ENCODE measurements around the gene FLAD1. TPM values are rescaled to one million over a fixed set of nuclear protein-coding genes. Genes with fewer than 3 reads are reported as not detected.

Gene FLAD1
- total RNA-seq, 2 donors from 2014 or later = 25.9 to 30.8 TPM

GRCh38 chr1:154962156-154962749, 20.9 kb upstream of the FLAD1 start:
- ATAC-seq = peak; percentile 11 to 24
- intact Hi-C loops (cut with DNase I) = loop anchor here in 1 of 2 donors (5.0 kb wide), 2 partner anchors 50 to 100 kb away; partner anchors contain the start of gene EFNA4

GRCh38 chr1:154962795-154963330, 20.3 kb upstream of the FLAD1 start:
- intact Hi-C loops (cut with DNase I) = loop anchor here in 1 of 2 donors (5.0 kb wide), 2 partner anchors 49 to 99 kb away; partner anchors contain the start of gene EFNA4
- DNase-seq (no peak), ATAC-seq (no peak)

More at GRCh38 chr1:154962156-154962749, 20.9 kb upstream of the FLAD1 start:
- no peak for DNase-seq

GRCh38 chr1:154963643-154964042, 19.5 kb upstream of the FLAD1 start:
- DNase-seq (no peak), ATAC-seq (no peak)
- intact Hi-C loops (cut with DNase I) = loop anchor here in 1 of 2 donors (5.0 kb wide), 2 partner anchors 49 to 99 kb away; partner anchors contain the start of gene EFNA4

GRCh38 chr1:154964359-154964758, 18.8 kb upstream of the FLAD1 start:
- ATAC-seq (no peak), DNase-seq (no peak)
- intact Hi-C loops (cut with DNase I) = loop anchor here in 1 of 2 donors (5.0 kb wide), 2 partner anchors 48 to 98 kb away; partner anchors contain the start of gene EFNA4

GRCh38 chr1:154966111-154966510, 17.0 kb upstream of the FLAD1 start:
- ATAC-seq (no peak), DNase-seq (no peak)
- intact Hi-C loops (cut with DNase I) = no loop called here

- intact Hi-C loops (cut with DNase I) = no loop called here
- DNase-seq (no peak), ATAC-seq (no peak)
These were observed 15.7 kb upstream of the FLAD1 start for GRCh38 chr1:154967331-154967950.

- ATAC-seq (no peak), DNase-seq (no peak)
- intact Hi-C loops (cut with DNase I) = no loop called here
These were observed 14.4 kb upstream of the FLAD1 start for GRCh38 chr1:154968731-154969130.

- DNase-seq = no peak
- intact Hi-C loops (cut with DNase I) = no loop called here
- ATAC-seq = no peak
These were observed 13.9 kb upstream of the FLAD1 start for GRCh38 chr1:154969246-154969645.

- intact Hi-C loops (cut with DNase I) = no loop called here
- DNase-seq (peak; percentile 51), ATAC-seq (no peak)
These were observed 13.2 kb upstream of the FLAD1 start for GRCh38 chr1:154969860-154970452.

- DNase-seq = peak; percentile 97
- intact Hi-C loops (cut with DNase I) = no loop called here
- peak; percentile 59 to 70 for ATAC-seq
These were observed 12.4 kb upstream of the FLAD1 start, which contains the start of gene SHC1 for GRCh38 chr1:154970631-154971340. SHC1 (minus strand) TSS chr1:154970747; CDS start chr1:154970526, 221 bp downstream.

- ATAC-seq = no peak
- intact Hi-C loops (cut with DNase I) = no loop called here
- peak; percentile 62 for DNase-seq
These were observed 11.7 kb upstream of the FLAD1 start for GRCh38 chr1:154971341-154971998.

GRCh38 chr1:154972213-154972516, 11.0 kb upstream of the FLAD1 start:
- intact Hi-C loops (cut with DNase I) = no loop called here
- ATAC-seq (no peak), DNase-seq (no peak)

- peak; percentile 85 for DNase-seq
- ATAC-seq = no peak
- intact Hi-C loops (cut with DNase I) = no loop called here
These were observed 10.4 kb upstream of the FLAD1 start for GRCh38 chr1:154972517-154973343.

GRCh38 chr1:154973344-154974101, 9.6 kb upstream of the FLAD1 start:
- intact Hi-C loops (cut with DNase I) = loop anchor here in 1 of 2 donors (2.0 kb wide), 1 partner anchor 27 kb away; no protein-coding TSS in a partner anchor
- ATAC-seq (peak; percentile 42 to 61), DNase-seq (peak; percentile 98)

- intact Hi-C loops (cut with DNase I) = loop anchor here in 1 of 2 donors (2.0 kb wide), 1 partner anchor 27 kb away; no protein-coding TSS in a partner anchor
- peak; percentile 86 to 90 for ATAC-seq
- peak; percentile 97 for DNase-seq
These were observed 8.9 kb upstream of the FLAD1 start, which contains the start of gene CKS1B for GRCh38 chr1:154974102-154974807. CKS1B (plus strand) TSS chr1:154974681; CDS start chr1:154974746, 65 bp downstream.

- intact Hi-C loops (cut with DNase I) = loop anchor here in 1 of 2 donors (2.0 kb wide), 1 partner anchor 26 kb away; no protein-coding TSS in a partner anchor
- peak; percentile 96 for DNase-seq
- ATAC-seq = peak; percentile 63 to 66
These were observed 8.2 kb upstream of the FLAD1 start for GRCh38 chr1:154974808-154975408.
